H1 (cell line): ENCODE results near the gene ZNF609. TPM values are rescaled to one million over a fixed set of nuclear protein-coding genes. Genes with fewer than 3 reads are reported as not detected.

Experiments used
- CTCF ChIA-PET: fragments of 300-600 bp; sonication (Branson Sonifier 250); formaldehyde crosslinking; loops from one replicate; lab custom pipeline; 2021; ENCODE audit not compliant: partially characterized antibody; lab: Charles Lee
- POLR2A ChIA-PET: fragments of 300-600 bp; sonication (Branson Sonifier 250); formaldehyde crosslinking; loops from one replicate; lab custom pipeline; 2021; ENCODE audit warnings: inconsistent platforms; ENCODE audit not compliant: partially characterized antibody; lab: Charles Lee
- DNase-seq, 2 experiments: peaks; one replicate each; pipeline versions ENCODE4 v3.0.0 to v3.0.0-alpha.2; 2010 to 2022; ENCODE audit warnings: low spot score in 2 of 2, low read depth in 1 of 2, mixed read lengths in 1 of 2
- FAIRE-seq: peaks from 2 replicates; lab custom pipeline; 2011; peaks lifted over from hg19 to GRCh38; lab: Jason Lieb, UNC
- H2AFZ ChIP-seq: 2 replicates; pipeline ENCODE4 v1.8.1; 2012; ENCODE audit warnings: low read length, inconsistent platforms
- H2AK5ac ChIP-seq: 2 replicates; pipeline ENCODE4 v1.6.1; 2013; ENCODE audit warnings: low read depth, low read length
- H2BK120ac ChIP-seq: replicated peaks from 2 replicates; pipeline ENCODE3; 2013; ENCODE audit warnings: low read depth, low read length, inconsistent platforms
- H2BK12ac ChIP-seq: 2 replicates; pipeline ENCODE4 v1.6.1; 2013; ENCODE audit warnings: low read depth, low read length
- H2BK15ac ChIP-seq: 2 replicates; pipeline ENCODE4 v1.6.1; 2013; ENCODE audit warnings: low read length
- H2BK20ac ChIP-seq: 2 replicates; pipeline ENCODE4 v1.6.1; 2013; ENCODE audit warnings: low read length
- H2BK5ac ChIP-seq: 2 replicates; pipeline ENCODE4 v1.6.1; 2013; ENCODE audit warnings: low read depth, low read length
- H3K14ac ChIP-seq: 2 replicates; pipeline ENCODE4 v1.6.1; 2013; ENCODE audit warnings: inconsistent platforms; ENCODE audit not compliant: insufficient read length
- H3K18ac ChIP-seq: 2 replicates; pipeline ENCODE4 v1.6.1; 2013; ENCODE audit warnings: low read length; ENCODE audit errors: extremely low read depth
- H3K23ac ChIP-seq: 2 replicates; pipeline ENCODE4 v1.6.1; 2013; ENCODE audit warnings: inconsistent platforms; ENCODE audit not compliant: insufficient read length
- H3K23me2 ChIP-seq: 2 replicates; pipeline ENCODE4 v1.6.1; 2013; ENCODE audit warnings: low read depth, low read length
- H3K27ac ChIP-seq: 2 replicates; pipeline ENCODE4 v1.6.1; 2011; ENCODE audit warnings: low read depth, low read length, inconsistent platforms
- H3K27me3 ChIP-seq, 4 experiments: replicated peaks in 1 of 4; 1 replicate in 1 of 4; 2 replicates in 3 of 4; pipeline versions ENCODE4 v1.6.1 to v1.8.1; 2011 to 2013; ENCODE audit warnings: low read length in 3 of 4, mild to moderate bottlenecking in 3 of 4, inconsistent platforms in 2 of 4, mixed read lengths in 2 of 4, moderate library complexity in 1 of 4; ENCODE audit not compliant: control insufficient read depth in 3 of 4, insufficient read depth in 3 of 4; ENCODE audit errors: extremely low read depth in 1 of 4
- H3K36me3 ChIP-seq, 4 experiments: 2 replicates each; pipeline versions ENCODE4 v1.6.1 to v1.8.1; 2011 to 2013; ENCODE audit warnings: mild to moderate bottlenecking in 4 of 4, low read length in 3 of 4, moderate library complexity in 2 of 4, control low read depth in 1 of 4, inconsistent platforms in 1 of 4; ENCODE audit not compliant: insufficient read depth in 4 of 4, control insufficient read depth in 2 of 4
- H3K4ac ChIP-seq: replicated peaks from 2 replicates; pipeline ENCODE3; 2013; ENCODE audit warnings: low read length, low read depth, mixed read lengths, inconsistent platforms; ENCODE audit not compliant: insufficient read length
- H3K4me1 ChIP-seq, 4 experiments: replicated peaks in 1 of 4; 1 replicate in 1 of 4; 2 replicates in 3 of 4; pipeline versions ENCODE4 v1.6.1 to v1.8.1; 2011 to 2013; ENCODE audit warnings: low read length in 3 of 4, inconsistent platforms in 2 of 4, mixed read lengths in 1 of 4; ENCODE audit not compliant: insufficient read depth in 4 of 4, control insufficient read depth in 3 of 4
- H3K4me2 ChIP-seq, 2 experiments: 2 replicates each; pipeline versions ENCODE4 v1.6.1 to v1.8.1; 2011 to 2013; ENCODE audit warnings: low read depth in 2 of 2, low read length in 2 of 2, control low read depth in 1 of 2, inconsistent platforms in 1 of 2, mild to moderate bottlenecking in 1 of 2; ENCODE audit not compliant: insufficient read depth in 1 of 2
- H3K4me3 ChIP-seq, 4 experiments: fragments of 200-600, 300-600 bp in 1 of 4; sonication (generic), shearing (Covaris generic), sonication (Bioruptor Twin) in 1 of 4; 2 replicates each; pipeline versions ENCODE4 v1.5.1 to v1.8.1; 2011 to 2016; ENCODE audit warnings: low read length in 4 of 4, low read depth in 3 of 4, control low read depth in 2 of 4, inconsistent platforms in 2 of 4, mild to moderate bottlenecking in 2 of 4, mixed read lengths in 1 of 4, moderate library complexity in 1 of 4; ENCODE audit not compliant: insufficient read depth in 2 of 4; ENCODE audit errors: extremely low read depth in 1 of 4
- H3K56ac ChIP-seq: replicated peaks from 2 replicates; pipeline ENCODE3; 2013; ENCODE audit warnings: low read depth, mild to moderate bottlenecking, mixed read lengths, low read length, inconsistent platforms; ENCODE audit not compliant: insufficient read length
- H3K79me1 ChIP-seq: 2 replicates; pipeline ENCODE4 v1.6.1; 2013; ENCODE audit warnings: low read depth, low read length, control low read depth
- H3K79me2 ChIP-seq, 2 experiments: 2 replicates each; pipeline versions ENCODE4 v1.6.1 to v1.8.1; 2012 to 2013; ENCODE audit warnings: low read length in 2 of 2, mild to moderate bottlenecking in 2 of 2, inconsistent platforms in 1 of 2; ENCODE audit not compliant: insufficient read depth in 2 of 2, control insufficient read depth in 1 of 2
- H3K9ac ChIP-seq, 4 experiments: replicated peaks in 1 of 4; 1 replicate in 1 of 4; 2 replicates in 3 of 4; pipeline versions ENCODE4 v1.6.1 to v1.8.1; 2011 to 2013; ENCODE audit warnings: low read depth in 3 of 4, low read length in 3 of 4, control low read depth in 2 of 4, mild to moderate bottlenecking in 2 of 4, moderate library complexity in 2 of 4, inconsistent platforms in 1 of 4; ENCODE audit errors: extremely low read depth in 1 of 4
- H3K9me3 ChIP-seq, 2 experiments: 2 replicates each; pipeline versions ENCODE4 v1.6.1 to v1.8.1; 2012 to 2013; ENCODE audit warnings: mild to moderate bottlenecking in 2 of 2, moderate library complexity in 2 of 2, control low read depth in 1 of 2, inconsistent platforms in 1 of 2, low read depth in 1 of 2, low read length in 1 of 2, mixed read lengths in 1 of 2; ENCODE audit not compliant: insufficient read depth in 2 of 2
- H4K20me1 ChIP-seq, 2 experiments: replicated peaks in 1 of 2; 2 replicates each; pipeline versions ENCODE3 to v1.8.1; 2011 to 2013; ENCODE audit warnings: inconsistent platforms in 2 of 2, low read length in 2 of 2, mild to moderate bottlenecking in 1 of 2; ENCODE audit not compliant: insufficient read depth in 2 of 2, control insufficient read depth in 1 of 2
- H4K5ac ChIP-seq: 2 replicates; pipeline ENCODE4 v1.6.1; 2013; ENCODE audit warnings: low read length, low read depth, mixed read lengths, inconsistent platforms; ENCODE audit not compliant: insufficient read length
- H4K8ac ChIP-seq: 2 replicates; pipeline ENCODE4 v1.8.0; 2013; ENCODE audit warnings: mild to moderate bottlenecking, moderate library complexity, low read length, inconsistent platforms; ENCODE audit not compliant: insufficient read depth; ENCODE audit errors: extremely low read depth
- H4K91ac ChIP-seq: replicated peaks from 2 replicates; pipeline ENCODE3; 2013; ENCODE audit warnings: low read length, mixed read lengths, inconsistent platforms; ENCODE audit not compliant: insufficient read length
- BACH1 ChIP-seq: IDR thresholded peaks from 2 replicates; pipeline ENCODE4 v1.6.1; 2012; ENCODE audit warnings: low read length, improper control_type of control experiment
- CBX5 ChIP-seq: fragments of 300-800, 300-1000 bp; sonication (generic); IDR thresholded peaks from 2 replicates; pipeline ENCODE4 v1.7.1; 2016; ENCODE audit warnings: antibody characterized with exemption, low read length, low read depth
- CTCF ChIP-seq, 3 experiments: IDR thresholded peaks; 1 replicate in 2 of 3; 2 replicates in 1 of 3; pipeline versions ENCODE4 v1.5.1 to v1.6.1; 2011; ENCODE audit warnings: low read length in 3 of 3, mild to moderate bottlenecking in 3 of 3, inconsistent platforms in 2 of 3, low read depth in 1 of 3, moderate library complexity in 1 of 3; ENCODE audit not compliant: insufficient read depth in 1 of 3; ENCODE audit errors: control extremely low read depth in 1 of 3
- EP300 ChIP-seq, 2 experiments: IDR thresholded peaks; 1 replicate in 1 of 2; 2 replicates in 1 of 2; pipeline ENCODE4 v1.6.1; 2011 to 2012; ENCODE audit warnings: low read depth in 2 of 2, low read length in 2 of 2, mild to moderate bottlenecking in 2 of 2, borderline replicate concordance in 1 of 2, inconsistent platforms in 1 of 2, moderate library complexity in 1 of 2
- POLR2AphosphoS5 ChIP-seq: IDR thresholded peaks from 2 replicates; pipeline ENCODE4 v1.6.1; 2011; ENCODE audit warnings: low read depth, low read length
- SIRT6 ChIP-seq: IDR thresholded peaks from one replicate; pipeline ENCODE4 v1.7.1; 2012; ENCODE audit warnings: low read length, inconsistent platforms
- SIX5 ChIP-seq: IDR thresholded peaks from 2 replicates; pipeline ENCODE4 v1.6.1; 2011; ENCODE audit warnings: mild to moderate bottlenecking, low read depth, low read length
- WGBS, 2 experiments: shearing (Covaris generic) in 1 of 2; methylation state at CpG; one replicate each; pipeline versions ENCODE4 v1.1.6 to v1.1.7; 2013 to 2015; ENCODE audit warnings: low lambda C conversion rate in 2 of 2, mixed read lengths in 2 of 2, inconsistent platforms in 1 of 2, low coverage in 1 of 2, missing lambda C conversion rate in 1 of 2; ENCODE audit not compliant: insufficient replicate concordance in 2 of 2, insufficient coverage in 1 of 2, insufficient read length in 1 of 2; ENCODE audit errors: extremely low coverage in 1 of 2, missing lambda C conversion rate in 1 of 2; 5-methylcytosine and 5-hydroxymethylcytosine counted together
- polyA plus RNA-seq, 7 experiments: library from polyadenylated mRNA; depleted of rRNA in 3 of 7; stranded (reverse) in 5 of 7; unstranded in 2 of 7; fragments of >200 nt in 5 of 7; fragments of 200-250 nt in 2 of 7; gene quantifications; 1 replicate in 5 of 7; 2 replicates in 1 of 7; 4 replicates in 1 of 7; pipeline versions ENCODE4 v1.2.1 to v1.2.3, GENCODE V29; 2011 to 2013; ENCODE audit warnings: missing spikeins in 2 of 7, mixed read lengths in 2 of 7
- total RNA-seq: library from RNA; stranded (reverse); fragmentation: NEBNext Ultra II Directional; extraction: Animal tissue kit (Norgen Biotek cat#: 25700); gene quantifications from 2 replicates; pipeline ENCODE4 v1.2.1, GENCODE V29; 2021

ZNF609 gene
- total and polyA plus RNA-seq, 2 of the 8 experiments (the other 6 are each of a cell fraction or from before 2014, with no cell fraction given), result 15.5 to 47.8 TPM

DNA sequence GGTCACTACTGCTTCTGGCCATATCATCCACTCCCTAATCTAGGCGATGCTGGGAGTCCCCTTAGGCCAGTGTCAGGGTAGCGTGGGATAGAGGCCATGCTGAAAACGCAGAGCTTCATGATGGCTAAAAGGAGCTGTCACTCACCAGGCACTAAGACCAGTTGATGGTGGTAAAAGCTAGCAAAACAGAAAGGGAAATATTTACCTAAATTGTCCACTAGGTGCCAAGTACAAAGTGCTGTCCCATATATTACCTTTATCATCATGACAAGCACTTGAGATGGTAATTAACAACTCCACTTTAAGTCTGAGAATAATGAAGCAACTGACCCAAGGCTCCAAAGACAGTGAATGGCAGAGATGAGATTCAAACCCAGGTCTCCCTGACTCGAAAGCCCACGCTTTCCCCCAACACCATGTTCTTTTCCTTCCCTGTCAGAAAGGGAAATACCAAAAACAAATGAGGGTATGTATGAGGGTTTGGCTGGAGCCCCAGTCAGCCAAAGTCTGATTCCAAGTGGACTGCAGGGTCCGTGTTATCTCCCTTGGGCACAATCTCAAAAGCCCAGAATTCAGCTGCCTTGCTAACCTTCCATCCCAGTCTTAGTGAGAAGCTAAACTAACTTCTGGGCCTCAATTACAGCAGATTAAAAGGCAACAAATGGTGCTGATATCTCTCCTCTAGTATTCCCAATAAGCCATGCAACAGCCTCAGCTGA is 230.4 kb downstream of the ZNF609 start:
- no peak overlapping the region for H2BK20ac ChIP-seq
- no peak overlapping the region for H3K56ac ChIP-seq
- H3K9ac ChIP-seq, result no peak overlapping the region
- no peak overlapping the region for H3K4ac ChIP-seq
- H3K79me2 ChIP-seq, result peaks cover 9 to 36% of the 10 kb centered on the region in 2 experiments
- CTCF ChIA-PET, result interaction anchor here (0.6 to 11.3 kb wide), 19 partner anchors 9 to 281 kb away, joined by 3 to 262 read pairs (median 3); no protein-coding TSS in a partner anchor
- DNase-seq (no peak), FAIRE-seq (no peak)
- H2AK5ac ChIP-seq, result no peak overlapping the region
- no peaks in the 10 kb centered on the region for H3K9me3 ChIP-seq
- no peak overlapping the region for H2BK15ac ChIP-seq
- H4K91ac ChIP-seq, result no peak overlapping the region
- H3K79me1 ChIP-seq, result peaks cover 6% of the 10 kb centered on the region
- no peak overlapping the region for H2AFZ ChIP-seq
- peaks cover 0 to 24% (median 7%) of the 10 kb centered on the region in 4 experiments; a peak in 4 of 7 replicates for H3K4me1 ChIP-seq
- H3K4me2 ChIP-seq, result no peak overlapping the region
- peaks cover 18 to 75% (median 65%) of the 10 kb centered on the region in 4 experiments for H3K36me3 ChIP-seq
- no peak overlapping the region for H3K14ac ChIP-seq
- H3K27ac ChIP-seq, result peak overlapping the region; percentile 23; the same call in 1 of the 2 replicates
- H3K18ac ChIP-seq, result no peak overlapping the region
- peaks cover 31 to 51% of the 10 kb centered on the region in 2 experiments for H4K20me1 ChIP-seq
- H4K8ac ChIP-seq, result no peak overlapping the region
- H3K27me3 ChIP-seq, result peaks cover 0 to 2% (median 0%) of the 10 kb centered on the region in 4 experiments; a peak in 1 of 7 replicates
- no peak overlapping the region for H2BK5ac ChIP-seq
- no peak overlapping the region for H2BK120ac ChIP-seq
- no peak overlapping the region for H2BK12ac ChIP-seq
- no peaks in the 10 kb centered on the region for H3K23me2 ChIP-seq
- no peak overlapping the region for H3K23ac ChIP-seq
- 91% methylated on average over 6 of the region's 6 CpGs; no CpG with 5 or more reads in 1 of the 2 experiments for WGBS, 2 experiments
- no peak overlapping the region for H3K4me3 ChIP-seq
- H4K5ac ChIP-seq, result no peak overlapping the region
- POLR2A ChIA-PET, result interaction anchor here (0.6 to 59.2 kb wide), 8 partner anchors 4 to 388 kb away, joined by 3 to 1192 read pairs (median 4); partner anchors contain the start of gene ZNF609
- TF ChIP-seq CTCF (IDR thresholded peaks at IDR 0.05; ENCODE audit: control extremely low read depth in 1 of 3, insufficient read depth in 1 of 3, low read depth in 1 of 3, low read length in 3 of 3) (peak in 1 of 3 experiments; percentile 22; a peak in 1 of 4 replicates), BACH1 (no peak), EP300 (IDR thresholded peaks at IDR 0.05; ENCODE audit: borderline replicate concordance in 1 of 2, low read depth in 2 of 2, low read length in 2 of 2) (no peak), CBX5 (no peak), SIX5 (no peak), SIRT6 (no peak), POLR2AphosphoS5 (peak; percentile 18)
